Stromal cell of bone marrow (primary cell): ENCODE results near the gene NR0B2.
"Not testable (repeated sequence)": the region's sequence is repeated elsewhere in the genome, so short reads cannot be mapped to it uniquely, and the experiment has no call there.

Experiments
- DNase-seq: peaks from one replicate; pipeline ENCODE4 v3.0.0-alpha.2; 2012; ENCODE audit warnings: low read depth

NR0B2 gene

GRCh38 chr1:26913754-26914619 lies at the start of gene NR0B2:
NR0B2 (minus strand) TSS chr1:26913975; CDS start chr1:26913940, 35 bp downstream.
- DNase-seq, result no peak

GRCh38 chr1:26961826-26962225 lies 48.1 kb upstream of the NR0B2 start:
- DNase-seq, result no peak

GRCh38 chr1:26960625-26960966 lies 46.8 kb upstream of the NR0B2 start:
- DNase-seq, result no peak

DNA sequence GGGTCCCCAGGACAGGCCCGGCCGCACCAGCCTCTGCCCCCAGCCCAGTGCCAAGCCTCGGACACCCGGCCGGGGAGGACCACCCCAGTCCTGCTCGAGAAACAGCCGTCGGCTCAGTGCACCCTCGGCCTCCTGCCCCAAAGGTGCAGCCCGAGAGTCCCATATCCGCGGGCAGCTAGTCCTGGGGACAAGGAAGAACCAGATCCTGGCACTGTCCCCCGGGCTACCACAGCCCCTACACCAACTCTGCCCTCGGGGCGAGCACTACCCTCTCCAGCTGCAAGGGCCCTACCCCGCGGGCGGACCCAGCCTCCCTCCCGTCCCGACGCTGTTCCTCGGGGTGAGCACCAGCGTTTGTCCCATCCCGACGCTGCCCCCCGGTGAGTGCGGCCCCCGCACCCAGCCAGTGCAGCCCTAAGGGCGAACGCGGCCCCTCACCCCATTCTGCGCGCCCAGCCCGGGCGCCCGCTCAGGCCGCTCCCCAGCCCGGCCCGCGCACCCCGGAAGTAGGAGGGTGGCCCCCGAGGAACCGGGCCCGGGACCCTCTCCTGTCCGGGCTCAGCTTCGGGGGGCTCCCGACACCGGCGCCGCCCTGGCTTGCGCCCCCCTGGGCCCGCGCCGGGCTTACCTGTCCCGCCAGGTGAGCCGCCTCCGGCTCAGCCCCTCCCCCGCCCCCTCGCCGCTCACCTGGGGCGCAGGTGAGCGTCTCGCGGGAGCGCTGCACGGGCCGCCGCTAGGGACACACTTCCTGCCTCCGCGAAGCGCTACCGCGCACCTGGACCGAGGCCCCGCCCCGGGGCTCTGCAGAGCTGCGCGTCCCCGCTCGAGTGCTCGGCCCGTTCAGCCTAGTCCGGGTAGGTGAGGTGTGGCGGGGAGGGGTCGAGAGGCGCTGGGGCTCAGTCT lies 46.2 kb upstream of the NR0B2 start, which contains the start of gene KDF1:
Gene KDF1, minus strand, starts transcription at position 747 of the 903 bp plus-strand sequence. CDS start 8,088 bp downstream, outside the sequence.
- DNase-seq, result no peak

- DNase-seq, result no peak
Observed at GRCh38 chr1:26959270-26959669, 45.5 kb upstream of the NR0B2 start.

GRCh38 chr1:26957306-26957705 lies 43.5 kb upstream of the NR0B2 start:
- DNase-seq, result no peak

DNA sequence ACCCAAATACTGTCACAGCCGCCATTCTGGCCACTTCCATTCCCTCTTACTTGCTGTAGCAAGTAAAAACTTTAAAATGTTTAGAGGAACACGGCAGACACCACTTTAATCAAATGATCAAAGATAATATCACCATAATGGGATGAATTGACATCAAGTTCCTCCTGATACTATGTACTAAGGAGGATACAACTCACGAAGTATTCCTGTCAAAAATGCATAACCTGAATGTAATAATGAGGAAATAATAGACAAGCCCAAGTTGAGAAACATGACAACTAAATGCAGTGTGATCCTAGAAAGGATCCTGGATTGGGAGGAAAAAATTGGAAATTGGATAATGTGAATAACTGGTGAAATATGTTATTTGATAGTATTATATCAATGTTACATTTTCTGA lies 42.5 kb upstream of the NR0B2 start:
- DNase-seq, result no peak

DNA sequence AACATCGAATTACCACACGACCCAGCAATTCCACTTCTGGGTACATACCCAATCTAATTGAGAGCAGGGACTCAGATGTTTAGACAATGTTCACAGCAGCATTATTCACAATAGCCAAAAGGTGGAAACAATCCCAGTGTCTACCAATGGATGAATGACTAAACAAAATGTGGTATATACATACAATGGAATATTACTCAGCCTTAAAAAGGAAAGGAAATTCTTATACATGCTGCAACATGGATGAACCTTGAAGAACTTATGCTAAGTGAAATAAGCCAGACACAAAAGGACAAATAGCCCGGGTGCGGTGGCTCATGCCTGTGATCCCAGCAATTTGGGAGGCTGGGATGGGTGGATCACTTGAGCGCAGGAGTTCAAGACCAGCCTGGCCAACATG lies 39.6 kb upstream of the NR0B2 start:
- no peak for DNase-seq

DNA sequence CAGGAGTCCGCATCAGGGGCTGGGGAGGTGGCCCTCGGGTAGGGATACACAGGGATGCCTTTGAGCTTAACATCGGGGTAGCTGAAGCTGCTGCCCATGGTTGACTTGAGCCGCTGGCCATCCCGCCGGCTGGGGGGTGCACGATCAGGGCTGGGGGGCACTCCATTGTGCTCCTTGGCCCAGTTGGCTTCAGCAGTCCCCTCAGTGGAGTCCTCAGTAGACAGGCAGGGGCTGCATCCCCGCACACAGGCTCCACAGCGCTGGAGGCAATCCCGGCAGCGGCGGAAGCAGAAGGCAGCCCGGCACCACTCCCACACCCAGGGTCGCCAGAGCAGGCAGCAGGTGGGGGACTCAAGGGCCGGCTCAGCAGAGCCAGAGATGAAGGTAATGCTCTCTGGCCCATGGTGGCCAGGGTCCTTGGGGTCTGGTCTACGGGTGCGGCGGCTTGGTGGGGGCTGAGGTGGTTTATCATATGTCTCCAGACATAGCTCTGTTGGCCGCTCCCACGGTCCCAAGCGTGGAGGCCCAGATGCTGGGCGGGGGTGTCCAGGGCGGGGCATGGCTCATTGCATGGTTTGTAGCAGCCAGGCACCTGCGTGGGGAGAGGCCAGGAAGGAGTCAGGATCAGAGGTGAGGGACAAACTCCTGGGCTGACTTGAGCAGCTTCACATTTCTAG lies 38.2 kb upstream of the NR0B2 start:
- DNase-seq, result no peak

DNA sequence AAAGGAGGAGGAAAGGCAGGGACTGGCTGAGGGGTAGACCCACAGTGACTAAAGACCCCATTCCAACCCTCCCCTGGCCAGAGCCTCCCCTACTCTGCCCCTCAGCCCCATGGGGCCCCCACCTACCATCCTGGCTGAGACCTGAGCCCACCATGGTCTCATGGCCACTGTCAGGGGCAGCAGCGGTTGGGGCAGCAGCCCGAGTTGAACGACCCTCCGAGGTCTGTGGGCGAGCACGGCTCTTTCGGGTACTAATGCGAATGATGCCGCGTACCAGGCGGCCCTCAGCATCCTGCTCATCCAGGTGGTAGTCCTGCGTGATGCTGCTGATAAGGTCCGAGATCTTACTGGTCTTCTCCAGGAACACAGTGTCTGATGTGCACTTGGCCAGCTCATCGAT lies 37.4 kb upstream of the NR0B2 start:
- no peak for DNase-seq

GRCh38 chr1:26950602-26951001 lies 36.8 kb upstream of the NR0B2 start:
- no peak for DNase-seq

DNA sequence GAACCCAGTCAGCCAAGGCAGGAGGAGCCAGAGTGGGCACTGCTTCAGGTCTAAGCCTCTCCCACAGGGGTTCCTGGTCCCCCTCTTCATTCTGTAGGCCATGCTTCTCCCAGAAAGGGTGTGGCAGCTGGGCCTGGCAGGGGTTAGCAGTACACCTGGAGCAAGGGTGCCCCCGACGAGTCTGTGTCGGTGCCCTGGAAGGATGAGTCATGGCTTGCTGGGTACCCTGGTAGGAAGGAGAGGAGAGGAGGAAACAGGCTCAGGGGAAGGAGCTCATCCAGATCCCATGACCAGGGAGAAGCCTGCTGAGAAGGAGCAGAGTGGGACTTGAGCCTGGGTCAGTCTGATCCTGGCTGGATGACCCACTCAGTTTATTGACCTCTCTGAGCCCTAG lies 36.1 kb upstream of the NR0B2 start:
- no peak for DNase-seq

DNA sequence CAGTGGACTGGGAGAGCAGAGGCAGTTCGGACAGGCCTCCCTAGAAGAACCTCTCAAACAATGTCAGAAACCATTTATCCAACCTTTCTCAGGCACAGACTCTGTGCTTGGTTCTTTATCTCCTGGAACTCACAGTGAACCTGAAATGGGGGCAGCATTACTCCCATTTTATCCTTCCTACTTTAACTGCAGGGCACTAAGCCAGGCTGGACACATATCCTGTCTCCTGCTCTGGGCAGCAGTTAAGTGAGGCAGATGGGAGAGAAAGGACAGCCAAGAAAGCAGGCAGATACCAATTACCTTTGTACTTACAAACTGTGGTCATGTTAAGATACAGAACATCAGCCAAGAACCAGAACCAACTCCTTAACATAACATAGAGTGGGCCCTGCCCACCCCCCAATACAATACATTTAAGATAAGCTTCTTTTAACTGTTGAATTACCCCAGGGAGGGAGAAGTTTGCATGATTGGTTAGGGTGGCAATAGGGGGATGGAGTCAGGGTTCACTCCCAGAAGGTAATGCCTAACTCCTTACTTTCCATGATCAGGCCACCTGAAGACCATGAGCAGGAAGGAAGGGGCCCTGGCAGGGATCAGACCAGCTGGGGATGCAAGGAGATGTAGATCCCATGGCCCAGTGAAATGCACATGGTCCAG lies 35.6 kb upstream of the NR0B2 start:
- DNase-seq, result no peak

DNA sequence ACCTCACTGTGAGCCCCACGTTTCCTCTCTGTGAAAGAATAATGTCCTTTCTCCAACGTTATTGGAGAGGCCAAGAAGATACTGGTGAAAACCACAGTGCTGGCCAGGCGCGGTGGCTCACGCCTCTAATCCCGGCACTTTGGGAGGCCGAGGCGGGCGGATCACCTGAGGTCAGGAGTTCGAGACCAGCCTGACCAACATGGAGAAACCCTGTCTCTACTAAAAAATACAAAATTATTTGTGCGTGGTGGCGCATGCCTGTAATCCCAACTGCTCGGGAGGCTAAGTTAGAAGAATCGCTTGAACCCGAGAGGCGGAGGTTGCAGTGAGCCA lies 34.9 kb upstream of the NR0B2 start:
- not testable (repeated sequence) for DNase-seq

DNA sequence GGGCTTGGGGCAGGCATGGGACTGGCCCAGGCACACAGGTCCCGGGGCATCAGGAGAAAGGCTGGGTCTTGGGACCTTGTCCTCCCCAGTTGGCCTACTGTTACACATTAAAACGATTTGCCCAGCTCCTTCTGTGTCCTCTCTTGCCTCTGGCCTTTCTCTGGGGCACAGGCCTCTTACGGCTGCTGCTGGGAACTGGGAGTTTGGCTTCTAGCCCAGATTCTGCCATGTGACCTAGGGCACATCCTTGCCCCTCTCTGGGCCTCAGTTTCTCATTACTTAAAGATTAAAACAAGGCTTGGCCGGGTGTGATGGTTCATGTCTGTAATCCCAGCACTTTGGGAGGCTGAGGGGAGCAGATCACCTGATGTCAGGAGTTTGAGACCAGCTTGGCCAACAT lies 32.5 kb upstream of the NR0B2 start:
- DNase-seq, result no peak

GRCh38 chr1:26945728-26946127 lies 32.0 kb upstream of the NR0B2 start:
- DNase-seq, result no peak

- DNase-seq, result no peak
Observed at GRCh38 chr1:26945138-26945537, 31.4 kb upstream of the NR0B2 start.

- no peak for DNase-seq
Observed at GRCh38 chr1:26942656-26943055, 28.9 kb upstream of the NR0B2 start.

DNA sequence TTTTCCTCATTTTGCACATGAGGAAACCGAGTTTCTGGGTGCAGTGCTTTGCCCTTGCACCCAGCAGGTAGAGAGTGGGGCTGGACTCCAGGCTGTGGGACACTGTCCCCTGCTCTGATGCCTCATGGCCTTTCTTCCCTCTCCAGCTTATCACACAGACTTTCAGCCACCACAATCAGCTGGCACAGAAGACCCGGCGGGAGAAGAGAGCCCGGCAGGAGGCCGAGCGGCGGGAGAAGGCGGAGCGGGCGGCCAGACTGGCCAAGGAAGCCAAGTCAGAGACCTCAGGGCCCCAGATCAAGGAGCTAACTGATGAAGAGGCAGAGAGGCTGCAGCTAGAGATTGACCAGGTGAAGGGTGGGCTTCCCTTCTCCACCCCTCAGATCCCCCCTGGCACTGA lies 27.5 kb upstream of the NR0B2 start:
- DNase-seq, result no peak

DNA sequence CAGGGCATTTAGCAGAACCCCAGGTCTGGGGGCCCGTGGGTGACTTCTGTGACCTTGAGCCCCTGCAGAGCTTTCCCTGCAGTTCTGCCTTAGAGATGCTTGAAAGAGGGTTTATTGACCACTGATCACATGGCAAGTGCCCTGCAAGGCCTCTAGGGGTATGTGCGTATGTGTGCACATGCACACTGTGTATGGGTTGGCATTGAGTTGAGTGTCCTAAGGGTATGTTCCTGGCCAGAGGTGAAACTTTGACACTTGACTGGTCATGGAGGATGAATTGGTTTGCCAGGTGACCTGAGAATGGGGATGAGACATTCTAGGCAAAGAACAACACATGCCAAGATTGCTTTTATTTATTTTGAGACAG lies 24.9 kb upstream of the NR0B2 start:
- DNase-seq, result no peak

DNA sequence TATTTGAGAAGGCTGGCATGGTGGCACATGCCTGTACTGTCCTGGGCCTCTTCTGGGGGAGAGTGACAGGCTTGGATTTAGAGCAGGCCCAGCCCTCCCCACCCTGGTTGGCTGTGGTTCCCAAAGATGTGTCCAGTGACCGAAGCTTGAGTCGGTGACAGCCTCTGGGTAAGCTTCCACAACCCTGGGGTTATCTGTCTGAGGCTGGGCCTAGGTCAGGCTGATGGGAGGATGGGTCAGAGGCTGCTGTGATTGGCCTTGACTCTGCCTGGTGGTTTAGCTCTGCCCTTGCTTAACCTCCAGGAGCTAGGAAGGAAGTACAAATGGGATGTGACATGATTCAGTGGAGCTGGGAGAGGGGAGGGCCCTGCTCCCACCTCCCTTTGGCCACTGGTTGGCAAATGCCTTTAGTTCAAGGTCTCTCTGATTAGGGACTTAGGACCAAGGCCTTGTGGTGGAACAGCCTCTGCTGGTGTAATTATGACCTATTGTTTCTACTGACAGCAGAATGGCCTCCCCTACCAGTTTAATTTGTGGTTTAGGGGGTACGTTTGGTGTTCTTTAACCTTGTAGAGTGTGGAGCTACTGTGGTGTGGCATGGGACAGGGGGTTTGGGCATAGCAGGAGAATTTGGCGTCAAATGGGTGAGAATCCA lies 24.4 kb upstream of the NR0B2 start:
- DNase-seq, result no peak

GRCh38 chr1:26936823-26937222 lies 23.0 kb upstream of the NR0B2 start:
- no peak for DNase-seq
